GM08714 (cell line): ENCODE data around the gene LIN28A.

Source experiments
- H3K4me3 ChIP-seq: fragments of 200-500 bp; sonication (Bioruptor generic); 2 replicates; pipeline ENCODE4 v1.5.1; 2014; ENCODE audit warnings: mild to moderate bottlenecking, low read length, inconsistent platforms
- ZNF274 ChIP-seq: IDR thresholded peaks from 2 replicates; pipeline ENCODE4 v1.6.1; 2012; ENCODE audit warnings: mild to moderate bottlenecking, low read depth, low read length

Gene LIN28A

GRCh38 chr1:26474818-26475217, 64.2 kb downstream of the LIN28A start:
- no peak overlapping the region for H3K4me3 ChIP-seq
- no peak for TF ChIP-seq ZNF274

- no peak for TF ChIP-seq ZNF274
- H3K4me3 ChIP-seq = no peak overlapping the region
These were observed 65.4 kb downstream of the LIN28A start for GRCh38 chr1:26475989-26476388.

GRCh38 chr1:26476958-26477357, 66.3 kb downstream of the LIN28A start:
- no peak overlapping the region for H3K4me3 ChIP-seq
- no peak for TF ChIP-seq ZNF274

- no peak overlapping the region for H3K4me3 ChIP-seq
- TF ChIP-seq ZNF274 = no peak
These were observed 67.0 kb downstream of the LIN28A start for GRCh38 chr1:26477446-26478152.

GRCh38 chr1:26478159-26478558, 67.5 kb downstream of the LIN28A start:
- H3K4me3 ChIP-seq = no peak overlapping the region
- TF ChIP-seq ZNF274 = no peak

- H3K4me3 ChIP-seq = no peak overlapping the region
- no peak for TF ChIP-seq ZNF274
These were observed 68.4 kb downstream of the LIN28A start for GRCh38 chr1:26478988-26479387.
